Measurements from ENCODE around the gene RCBTB2. TPM values are rescaled to one million over a fixed set of nuclear protein-coding genes. Genes with fewer than 3 reads are reported as not detected.
A peak's percentile ranks its signal among the peaks of the same experiment; 100 is the strongest.

The RCBTB2 gene
- total RNA-seq, 2 donors from 2014 or later, result 1.6 to 6.0 TPM

DNA sequence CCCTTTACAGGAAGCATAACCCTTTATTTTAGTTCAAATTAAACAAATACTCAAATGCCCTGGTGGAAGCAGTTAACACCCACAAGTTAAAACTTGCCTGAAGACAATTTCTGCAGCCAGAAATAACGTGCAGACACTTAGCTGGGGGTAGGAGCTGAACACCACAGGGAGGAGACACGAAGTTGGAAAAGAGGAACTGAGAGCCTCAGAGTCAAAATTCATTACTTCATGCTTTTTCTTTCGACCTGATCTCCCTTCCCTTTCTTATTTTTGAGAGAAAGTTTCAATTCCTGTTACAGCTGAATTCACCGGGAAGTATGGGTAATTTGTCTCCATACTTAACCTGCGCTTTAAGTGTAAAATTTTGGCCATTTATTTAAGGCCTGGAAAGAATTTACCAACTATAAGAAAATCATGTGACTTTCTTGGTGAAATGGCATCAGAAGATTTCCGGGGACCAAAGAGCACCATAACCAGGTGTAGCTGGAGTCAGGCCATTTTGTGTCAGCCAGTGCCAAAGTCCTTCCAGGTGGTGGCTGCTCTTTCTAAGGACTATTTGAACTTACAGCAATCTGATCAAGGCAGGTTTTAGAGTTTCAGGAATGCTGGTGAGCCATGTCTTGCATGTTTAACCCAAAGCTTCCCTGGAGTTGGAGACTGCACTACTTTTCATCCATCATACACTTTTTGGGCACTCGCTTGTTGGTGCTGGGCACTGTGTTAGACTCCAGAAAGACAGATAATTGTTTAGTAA lies 46.5 kb upstream of the RCBTB2 start:
- intact Hi-C loops (cut with DNase I), result loop anchor here (5.0 kb wide), 1 partner anchor 242 kb away; no protein-coding TSS in a partner anchor
- H3K27me3 ChIP-seq, result no peaks in the 10 kb centered on the region
- ATAC-seq (no peak), DNase-seq (peak in 2 of 4 donors; percentile 34 to 52)
- no peaks in the 10 kb centered on the region for H3K36me3 ChIP-seq (replicated peaks in 1 of 2; ENCODE audit: insufficient read depth in 1 of 2, low read depth in 2 of 2)
- no peaks in the 10 kb centered on the region for H3K9me3 ChIP-seq
- H3K4me1 ChIP-seq, result peaks cover 13% of the 10 kb centered on the region
- 62 to 65% methylated on average over 7 of the region's 7 CpGs for WGBS, 2 donors
- no peak overlapping the region for H3K4me3 ChIP-seq
- TF ChIP-seq, protein P1, sequence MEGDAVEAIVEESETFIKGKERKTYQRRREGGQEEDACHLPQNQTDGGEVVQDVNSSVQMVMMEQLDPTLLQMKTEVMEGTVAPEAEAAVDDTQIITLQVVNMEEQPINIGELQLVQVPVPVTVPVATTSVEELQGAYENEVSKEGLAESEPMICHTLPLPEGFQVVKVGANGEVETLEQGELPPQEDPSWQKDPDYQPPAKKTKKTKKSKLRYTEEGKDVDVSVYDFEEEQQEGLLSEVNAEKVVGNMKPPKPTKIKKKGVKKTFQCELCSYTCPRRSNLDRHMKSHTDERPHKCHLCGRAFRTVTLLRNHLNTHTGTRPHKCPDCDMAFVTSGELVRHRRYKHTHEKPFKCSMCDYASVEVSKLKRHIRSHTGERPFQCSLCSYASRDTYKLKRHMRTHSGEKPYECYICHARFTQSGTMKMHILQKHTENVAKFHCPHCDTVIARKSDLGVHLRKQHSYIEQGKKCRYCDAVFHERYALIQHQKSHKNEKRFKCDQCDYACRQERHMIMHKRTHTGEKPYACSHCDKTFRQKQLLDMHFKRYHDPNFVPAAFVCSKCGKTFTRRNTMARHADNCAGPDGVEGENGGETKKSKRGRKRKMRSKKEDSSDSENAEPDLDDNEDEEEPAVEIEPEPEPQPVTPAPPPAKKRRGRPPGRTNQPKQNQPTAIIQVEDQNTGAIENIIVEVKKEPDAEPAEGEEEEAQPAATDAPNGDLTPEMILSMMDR (IDR thresholded peaks at IDR 0.05), result no peak
- TF ChIP-seq POLR2A (IDR thresholded peaks at IDR 0.05), result no peak
- H3K27ac ChIP-seq, result peak overlapping the region in 1 of 4 donors; percentile 55

DNA sequence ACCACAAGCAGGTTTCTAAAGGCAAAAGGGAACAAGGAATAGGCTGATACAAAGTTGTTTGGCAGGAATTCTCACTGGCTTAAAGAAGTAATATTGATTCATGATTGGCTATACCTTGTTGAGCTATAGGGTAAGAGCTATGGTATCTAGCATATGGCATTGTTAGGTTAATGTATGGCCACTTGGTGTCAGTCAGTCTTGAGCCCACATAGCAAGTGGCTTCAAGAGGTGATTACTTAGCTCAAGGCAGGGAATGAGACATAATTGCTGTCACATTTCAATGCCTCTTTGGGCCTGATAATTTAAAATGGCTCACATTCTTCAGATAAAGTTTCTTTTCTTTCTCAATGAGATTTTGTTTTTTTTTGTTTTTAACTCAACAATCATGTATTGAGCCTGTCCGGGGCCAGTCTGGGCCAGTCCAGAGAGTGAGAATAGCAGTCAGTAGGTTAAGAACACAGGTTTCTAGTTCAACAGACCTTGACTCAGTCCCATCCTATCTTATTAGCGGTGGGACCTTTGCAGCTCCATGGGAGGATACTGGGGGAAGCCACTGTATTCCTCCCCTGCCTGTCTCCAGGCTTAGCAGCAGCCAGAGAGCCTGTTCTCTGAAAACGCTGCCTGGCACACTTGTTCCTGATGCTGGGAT lies 45.8 kb upstream of the RCBTB2 start:
- TF ChIP-seq POLR2A (IDR thresholded peaks at IDR 0.05), result no peak
- TF ChIP-seq, protein P1 (IDR thresholded peaks at IDR 0.05), result no peak
- H3K4me1 ChIP-seq, result peaks cover 6% of the 10 kb centered on the region
- no peak overlapping the region for H3K4me3 ChIP-seq
- DNase-seq (no peak), ATAC-seq (no peak)
- no peaks in the 10 kb centered on the region for H3K36me3 ChIP-seq (replicated peaks in 1 of 2; ENCODE audit: insufficient read depth in 1 of 2, low read depth in 2 of 2)
- H3K27me3 ChIP-seq, result no peaks in the 10 kb centered on the region
- 72 to 79% methylated on average over 3 of the region's 3 CpGs for WGBS, 2 donors
- H3K27ac ChIP-seq, result peak overlapping the region in 1 of 4 donors; percentile 55
- H3K9me3 ChIP-seq, result no peaks in the 10 kb centered on the region
- intact Hi-C loops (cut with DNase I), result loop anchor here (5.0 kb wide), 1 partner anchor 241 kb away; no protein-coding TSS in a partner anchor

DNA sequence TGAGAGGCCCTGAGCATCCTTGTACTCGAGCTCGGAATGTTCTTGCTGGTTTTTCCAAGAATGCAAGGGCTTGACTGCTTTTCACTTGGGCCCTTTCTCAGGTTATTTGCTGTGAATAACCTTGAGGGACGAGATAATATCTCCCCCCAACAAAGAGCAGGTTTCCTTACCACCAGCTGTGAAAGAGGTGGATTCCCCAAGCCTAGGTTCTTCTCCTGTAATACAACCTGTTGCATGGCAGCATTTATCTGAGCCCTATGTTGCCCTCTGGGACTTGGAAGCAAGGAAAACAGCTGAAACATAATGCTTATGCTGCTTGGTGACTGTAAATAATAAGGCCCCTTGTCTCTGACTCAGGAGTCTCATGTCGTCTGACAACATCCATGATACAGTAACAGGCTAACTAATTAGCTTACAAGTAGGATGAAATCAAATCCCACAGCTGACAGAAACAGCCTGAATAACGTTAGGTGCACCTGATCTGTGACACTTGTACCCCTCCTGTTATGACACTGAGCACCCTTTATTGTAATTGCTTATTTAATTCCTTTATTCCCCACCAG lies 43.6 kb upstream of the RCBTB2 start:
- Histone ChIP-seq H3K9me3 (no peaks in the 10 kb centered on the region), H3K4me3 (no peak overlapping the region), H3K4me1 (peaks cover 5% of the 10 kb centered on the region), H3K27ac (no peak overlapping the region), H3K27me3 (no peaks in the 10 kb centered on the region), H3K36me3 (replicated peaks in 1 of 2; ENCODE audit: insufficient read depth in 1 of 2, low read depth in 2 of 2) (no peaks in the 10 kb centered on the region)
- DNase-seq (no peak), ATAC-seq (no peak)
- TF ChIP-seq, protein P1 (IDR thresholded peaks at IDR 0.05), result no peak
- no peak for TF ChIP-seq POLR2A (IDR thresholded peaks at IDR 0.05)
- 67 to 68% methylated on average over 5 of the region's 5 CpGs for WGBS, 2 donors
- intact Hi-C loops (cut with DNase I), result loop anchor here (5.0 kb wide), 1 partner anchor 239 kb away; no protein-coding TSS in a partner anchor

DNA sequence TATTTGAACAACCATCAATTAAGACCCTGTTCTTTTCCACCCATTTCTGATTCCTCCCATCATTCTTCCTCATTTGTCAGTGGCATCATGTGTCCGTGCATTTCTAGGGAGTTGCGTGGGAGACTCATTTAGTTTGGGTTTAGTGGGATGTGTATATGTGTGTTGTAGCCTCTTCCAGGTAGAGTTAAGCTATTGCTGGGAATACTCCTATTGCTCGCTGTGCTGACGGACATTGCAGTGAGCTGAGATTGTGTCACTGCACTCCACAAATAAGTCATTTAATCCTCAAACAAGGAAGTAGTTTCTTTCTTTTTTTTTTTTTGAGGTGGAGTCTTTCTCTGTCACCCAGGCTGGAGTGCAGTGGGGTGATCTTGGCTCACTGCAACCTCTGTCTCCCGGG lies 42.2 kb upstream of the RCBTB2 start:
- ATAC-seq (no peak), DNase-seq (no peak)
- TF ChIP-seq, protein P1 (IDR thresholded peaks at IDR 0.05), result no peak
- no peak for TF ChIP-seq POLR2A (IDR thresholded peaks at IDR 0.05)
- Histone ChIP-seq H3K36me3 (replicated peaks in 1 of 2; ENCODE audit: insufficient read depth in 1 of 2, low read depth in 2 of 2) (no peaks in the 10 kb centered on the region), H3K27me3 (no peaks in the 10 kb centered on the region), H3K27ac (no peak overlapping the region), H3K4me3 (no peak overlapping the region), H3K4me1 (no peaks in the 10 kb centered on the region), H3K9me3 (no peaks in the 10 kb centered on the region)
- intact Hi-C loops (cut with DNase I), result loop anchor here (5.0 kb wide), 1 partner anchor 238 kb away; no protein-coding TSS in a partner anchor
- 72 to 78% methylated on average over 5 of the region's 5 CpGs for WGBS, 2 donors
